ENCODE results near the gene SDHAF2. TPM values are rescaled to one million over a fixed set of nuclear protein-coding genes. Genes with fewer than 3 reads are reported as not detected.

SDHAF2 gene
- total and polyA plus RNA-seq, 2 of the 13 experiments (the other 11 are each of a cell fraction or from before 2014, with no cell fraction given) = 44.2 to 70.4 TPM

DNA sequence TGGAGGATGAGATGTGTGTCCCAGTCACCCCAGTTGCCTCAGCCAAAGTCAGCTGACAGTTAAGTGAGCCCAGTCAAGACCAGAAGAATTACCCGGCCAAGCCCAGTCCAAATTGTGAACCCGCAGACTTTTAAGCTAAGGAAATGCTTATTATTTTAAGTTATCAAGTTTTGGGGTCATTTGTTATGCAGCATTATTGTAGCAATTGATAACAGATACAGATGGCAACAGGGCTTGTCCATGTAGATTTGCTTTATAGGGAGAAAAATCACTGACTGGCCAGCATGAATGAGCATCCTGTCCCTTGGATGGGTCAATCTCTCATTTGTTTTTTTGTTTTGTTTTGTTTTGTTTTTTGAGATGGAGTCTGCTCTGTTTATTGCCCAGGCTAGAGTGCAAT, 22.9 kb downstream of the SDHAF2 start:
- no peak for ATAC-seq
- Histone ChIP-seq H3K27me3 (ENCODE audit: control insufficient read depth in 1 of 2, insufficient read depth in 2 of 2, low read length in 2 of 2) (no peaks in the 10 kb centered on the region), H4K20me1 (ENCODE audit: insufficient read depth, low read length) (no peaks in the 10 kb centered on the region), H3K4me1 (ENCODE audit: insufficient read depth, low read length) (no peaks in the 10 kb centered on the region), H3K9me3 (ENCODE audit: low read length) (no peaks in the 10 kb centered on the region), H3K79me2 (ENCODE audit: insufficient read depth, low read length) (no peaks in the 10 kb centered on the region), H2AFZ (ENCODE audit: low read length) (no peak overlapping the region), H3K27ac (ENCODE audit: extremely low read length, insufficient read depth, low read length) (no peak overlapping the region), H3K36me3 (replicated peaks in 1 of 2; ENCODE audit: control insufficient read depth in 1 of 2, insufficient read depth in 2 of 2, low read length in 2 of 2) (peaks cover 3 to 17% of the 10 kb centered on the region in 2 experiments), H3K4me2 (ENCODE audit: low read depth, low read length) (no peak overlapping the region), H3K9ac (ENCODE audit: insufficient read depth, low read depth, low read length) (no peak overlapping the region), H3K4me3 (replicated peaks in 1 of 3; ENCODE audit: insufficient read depth in 1 of 3, low read depth in 2 of 3, low read length in 3 of 3) (no peak overlapping the region)
- WGBS (ENCODE audit: low lambda C conversion rate) = 96% methylated on average over 2 of the region's 2 CpGs
- BruUV-seq (replicated peaks) = no TSS peak
- intact Hi-C loops (cut with micrococcal nuclease; ENCODE audit: unreplicated experiment) (no loop called here), in situ Hi-C loops (cut with HindIII; ENCODE audit: extremely low pct_ligation_motif_present, low pct_unique_long_range_greater_than_20kb) (no loop called here)
- no peak for DNase-seq (ENCODE audit: low spot score)
- CTCF ChIA-PET (ENCODE audit: low intra/inter-chr PET ratio, low total read pairs) = no interaction called here
- POLR2A ChIA-PET = no interaction called here
- TF ChIP-seq, protein P1, sequence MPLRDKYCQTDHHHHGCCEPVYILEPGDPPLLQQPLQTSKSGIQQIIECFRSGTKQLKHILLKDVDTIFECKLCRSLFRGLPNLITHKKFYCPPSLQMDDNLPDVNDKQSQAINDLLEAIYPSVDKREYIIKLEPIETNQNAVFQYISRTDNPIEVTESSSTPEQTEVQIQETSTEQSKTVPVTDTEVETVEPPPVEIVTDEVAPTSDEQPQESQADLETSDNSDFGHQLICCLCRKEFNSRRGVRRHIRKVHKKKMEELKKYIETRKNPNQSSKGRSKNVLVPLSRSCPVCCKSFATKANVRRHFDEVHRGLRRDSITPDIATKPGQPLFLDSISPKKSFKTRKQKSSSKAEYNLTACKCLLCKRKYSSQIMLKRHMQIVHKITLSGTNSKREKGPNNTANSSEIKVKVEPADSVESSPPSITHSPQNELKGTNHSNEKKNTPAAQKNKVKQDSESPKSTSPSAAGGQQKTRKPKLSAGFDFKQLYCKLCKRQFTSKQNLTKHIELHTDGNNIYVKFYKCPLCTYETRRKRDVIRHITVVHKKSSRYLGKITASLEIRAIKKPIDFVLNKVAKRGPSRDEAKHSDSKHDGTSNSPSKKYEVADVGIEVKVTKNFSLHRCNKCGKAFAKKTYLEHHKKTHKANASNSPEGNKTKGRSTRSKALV (CRISPR knock-in tag; IDR thresholded peaks at IDR 0.05) = no peak
- TF ChIP-seq RBAK (CRISPR knock-in tag; IDR thresholded peaks at IDR 0.05) (peak; percentile 69; the same call in 1 of the 2 replicates), NR2F2 (IDR thresholded peaks at IDR 0.05; ENCODE audit: borderline replicate concordance, low read depth) (no peak)
- no peak for FAIRE-seq

- WGBS (ENCODE audit: low lambda C conversion rate) = 91% methylated on average over 3 of the region's 3 CpGs
- H3K9ac ChIP-seq (ENCODE audit: insufficient read depth, low read depth, low read length) = no peak overlapping the region
- in situ Hi-C loops (cut with HindIII; ENCODE audit: extremely low pct_ligation_motif_present, low pct_unique_long_range_greater_than_20kb) (no loop called here), intact Hi-C loops (cut with micrococcal nuclease; ENCODE audit: unreplicated experiment) (no loop called here)
- peaks cover 1 to 9% of the 10 kb centered on the region in 2 experiments; a peak in 3 of 5 replicates for H3K36me3 ChIP-seq (replicated peaks in 1 of 2; ENCODE audit: control insufficient read depth in 1 of 2, insufficient read depth in 2 of 2, low read length in 2 of 2)
- H3K79me2 ChIP-seq (ENCODE audit: insufficient read depth, low read length) = no peaks in the 10 kb centered on the region
- H3K4me2 ChIP-seq (ENCODE audit: low read depth, low read length) = no peak overlapping the region
- FAIRE-seq (no peak), DNase-seq (ENCODE audit: low spot score) (no peak), ATAC-seq (no peak)
- no TSS peak for BruUV-seq (replicated peaks)
- H3K4me1 ChIP-seq (ENCODE audit: insufficient read depth, low read length) = no peaks in the 10 kb centered on the region
- no peak overlapping the region for H3K27ac ChIP-seq (ENCODE audit: extremely low read length, insufficient read depth, low read length)
- POLR2A ChIA-PET = no interaction called here
- H3K9me3 ChIP-seq (ENCODE audit: low read length) = no peaks in the 10 kb centered on the region
- H2AFZ ChIP-seq (ENCODE audit: low read length) = no peak overlapping the region
- no peak overlapping the region for H3K4me3 ChIP-seq (replicated peaks in 1 of 3; ENCODE audit: insufficient read depth in 1 of 3, low read depth in 2 of 3, low read length in 3 of 3)
- CTCF ChIA-PET (ENCODE audit: low intra/inter-chr PET ratio, low total read pairs) = no interaction called here
- H3K27me3 ChIP-seq (ENCODE audit: control insufficient read depth in 1 of 2, insufficient read depth in 2 of 2, low read length in 2 of 2) = no peaks in the 10 kb centered on the region
- no peaks in the 10 kb centered on the region for H4K20me1 ChIP-seq (ENCODE audit: insufficient read depth, low read length)
- TF ChIP-seq, protein P2, sequence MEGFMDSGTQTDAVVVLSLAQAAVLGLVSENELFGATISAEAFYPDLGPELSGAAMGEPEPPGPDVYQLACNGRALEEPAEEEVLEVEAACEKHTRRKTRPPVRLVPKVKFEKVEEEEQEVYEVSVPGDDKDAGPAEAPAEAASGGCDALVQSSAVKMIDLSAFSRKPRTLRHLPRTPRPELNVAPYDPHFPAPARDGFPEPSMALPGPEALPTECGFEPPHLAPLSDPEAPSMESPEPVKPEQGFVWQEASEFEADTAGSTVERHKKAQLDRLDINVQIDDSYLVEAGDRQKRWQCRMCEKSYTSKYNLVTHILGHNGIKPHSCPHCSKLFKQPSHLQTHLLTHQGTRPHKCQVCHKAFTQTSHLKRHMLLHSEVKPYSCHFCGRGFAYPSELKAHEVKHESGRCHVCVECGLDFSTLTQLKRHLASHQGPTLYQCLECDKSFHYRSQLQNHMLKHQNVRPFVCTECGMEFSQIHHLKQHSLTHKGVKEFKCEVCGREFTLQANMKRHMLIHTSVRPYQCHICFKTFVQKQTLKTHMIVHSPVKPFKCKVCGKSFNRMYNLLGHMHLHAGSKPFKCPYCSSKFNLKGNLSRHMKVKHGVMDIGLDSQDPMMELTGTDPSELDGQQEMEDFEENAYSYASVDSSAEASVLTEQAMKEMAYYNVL (CRISPR knock-in tag; IDR thresholded peaks at IDR 0.05; ENCODE audit: borderline replicate concordance) = no peak
- no peak for TF ChIP-seq MAFG (CRISPR knock-in tag; IDR thresholded peaks at IDR 0.05)
- no peak for TF ChIP-seq EP300 (IDR thresholded peaks at IDR 0.05; ENCODE audit: low read depth in 2 of 2, low read length in 2 of 2)
- TF ChIP-seq EP300 (CRISPR knock-in tag; IDR thresholded peaks at IDR 0.05; ENCODE audit: borderline replicate concordance) = no peak
- no peak for TF ChIP-seq NFIC (IDR thresholded peaks at IDR 0.05; ENCODE audit: low read length)
- no peak for TF ChIP-seq ZBTB8A (CRISPR knock-in tag; IDR thresholded peaks at IDR 0.05; ENCODE audit: borderline replicate concordance, low read depth)
- TF ChIP-seq ZNF761 (CRISPR knock-in tag; conservative IDR thresholded peaks at IDR 0.05) = no peak
- TF ChIP-seq, protein P3, sequence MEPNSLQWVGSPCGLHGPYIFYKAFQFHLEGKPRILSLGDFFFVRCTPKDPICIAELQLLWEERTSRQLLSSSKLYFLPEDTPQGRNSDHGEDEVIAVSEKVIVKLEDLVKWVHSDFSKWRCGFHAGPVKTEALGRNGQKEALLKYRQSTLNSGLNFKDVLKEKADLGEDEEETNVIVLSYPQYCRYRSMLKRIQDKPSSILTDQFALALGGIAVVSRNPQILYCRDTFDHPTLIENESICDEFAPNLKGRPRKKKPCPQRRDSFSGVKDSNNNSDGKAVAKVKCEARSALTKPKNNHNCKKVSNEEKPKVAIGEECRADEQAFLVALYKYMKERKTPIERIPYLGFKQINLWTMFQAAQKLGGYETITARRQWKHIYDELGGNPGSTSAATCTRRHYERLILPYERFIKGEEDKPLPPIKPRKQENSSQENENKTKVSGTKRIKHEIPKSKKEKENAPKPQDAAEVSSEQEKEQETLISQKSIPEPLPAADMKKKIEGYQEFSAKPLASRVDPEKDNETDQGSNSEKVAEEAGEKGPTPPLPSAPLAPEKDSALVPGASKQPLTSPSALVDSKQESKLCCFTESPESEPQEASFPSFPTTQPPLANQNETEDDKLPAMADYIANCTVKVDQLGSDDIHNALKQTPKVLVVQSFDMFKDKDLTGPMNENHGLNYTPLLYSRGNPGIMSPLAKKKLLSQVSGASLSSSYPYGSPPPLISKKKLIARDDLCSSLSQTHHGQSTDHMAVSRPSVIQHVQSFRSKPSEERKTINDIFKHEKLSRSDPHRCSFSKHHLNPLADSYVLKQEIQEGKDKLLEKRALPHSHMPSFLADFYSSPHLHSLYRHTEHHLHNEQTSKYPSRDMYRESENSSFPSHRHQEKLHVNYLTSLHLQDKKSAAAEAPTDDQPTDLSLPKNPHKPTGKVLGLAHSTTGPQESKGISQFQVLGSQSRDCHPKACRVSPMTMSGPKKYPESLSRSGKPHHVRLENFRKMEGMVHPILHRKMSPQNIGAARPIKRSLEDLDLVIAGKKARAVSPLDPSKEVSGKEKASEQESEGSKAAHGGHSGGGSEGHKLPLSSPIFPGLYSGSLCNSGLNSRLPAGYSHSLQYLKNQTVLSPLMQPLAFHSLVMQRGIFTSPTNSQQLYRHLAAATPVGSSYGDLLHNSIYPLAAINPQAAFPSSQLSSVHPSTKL (CRISPR knock-in tag; IDR thresholded peaks at IDR 0.05) = no peak
Observed at GRCh38 chr11:61453695-61454094, 23.8 kb downstream of the SDHAF2 start.
